GM12891 (cell line): ENCODE measurements around the gene FHAD1.

Experiments
- POLR2A ChIP-seq: IDR thresholded peaks from 2 replicates; pipeline ENCODE4 v1.6.1; 2011; ENCODE audit warnings: low read depth, low read length, control low read depth
- POLR2AphosphoS5 ChIP-seq: IDR thresholded peaks from 2 replicates; pipeline ENCODE4 v1.6.1; 2011; ENCODE audit warnings: low read depth, low read length, control low read depth

- no peak for TF ChIP-seq POLR2A
- TF ChIP-seq POLR2AphosphoS5: no peak
These were observed 136.8 kb downstream of the FHAD1 start for GRCh38 chr1:15383810-15384209.
